Heart left ventricle (tissue), 13 donors: ENCODE results near the gene SETD6.
"Not testable (repeated sequence)": the region's sequence is repeated elsewhere in the genome, so short reads cannot be mapped to it uniquely, and the experiment has no call there.

ENCODE experiments used
- CTCF ChIP-seq, 12 donors: fragments of 200-600 bp; sonication (generic) in 4 of 12; IDR thresholded peaks; one replicate each; pipeline versions ENCODE4 v1.5.0 to v1.8.0; 2018 to 2022; ENCODE audit warnings: antibody characterized with exemption in 12 of 12, mild to moderate bottlenecking in 5 of 12
- POLR2A ChIP-seq, 2 donors: fragments of 450-650 bp; IDR thresholded peaks; one replicate each; pipeline ENCODE4 v1.6.1; 2017; ENCODE audit warnings: antibody characterized with exemption in 2 of 2, mild to moderate bottlenecking in 2 of 2, moderate library complexity in 2 of 2
- donor health status: ischemic (EF 13 %, LVEDD 7.1; RV severe dilation, severe dysfunction).
- donor health status: DM: no; HTN: yes; CAD: no.
- donor health status: DM: no; HTN: no; CAD: no.
- donor health status: ischemic (EF 25% LVEDD 6.9; RV normal size, moderate dysfunction).
- donor health status: ischemic (EF 25% LVEDD 5.7; RV mildly dilated, moderate dysfunction).
- donor health status: ischemic (EF 35%, LVEDD 5.7; RV mildly dilated, moderate dysfunction).
- donor health status: nonischemic (EF 11% LVEDD 7.7; RV severe dilation, severe dysfunction).
- donor health status: DM: yes; HTN: yes; CAD: no.
- donor health status: PGD.
- donor health status: ischemic (EF 29% LVEDD 5.4; RV normal size, mild dysfunction).
- donor health status: nonischemic (EF 23%, LVEDD 6.1; RV moderate dilation, normal function).

- not testable (repeated sequence) for TF ChIP-seq CTCF, POLR2A (IDR thresholded peaks at IDR 0.05)
These were observed 50.4 kb downstream of the SETD6 start for GRCh38 chr16:58565697-58566096.
